ENCODE results near the gene PDCD4.

The PDCD4 gene

DNA sequence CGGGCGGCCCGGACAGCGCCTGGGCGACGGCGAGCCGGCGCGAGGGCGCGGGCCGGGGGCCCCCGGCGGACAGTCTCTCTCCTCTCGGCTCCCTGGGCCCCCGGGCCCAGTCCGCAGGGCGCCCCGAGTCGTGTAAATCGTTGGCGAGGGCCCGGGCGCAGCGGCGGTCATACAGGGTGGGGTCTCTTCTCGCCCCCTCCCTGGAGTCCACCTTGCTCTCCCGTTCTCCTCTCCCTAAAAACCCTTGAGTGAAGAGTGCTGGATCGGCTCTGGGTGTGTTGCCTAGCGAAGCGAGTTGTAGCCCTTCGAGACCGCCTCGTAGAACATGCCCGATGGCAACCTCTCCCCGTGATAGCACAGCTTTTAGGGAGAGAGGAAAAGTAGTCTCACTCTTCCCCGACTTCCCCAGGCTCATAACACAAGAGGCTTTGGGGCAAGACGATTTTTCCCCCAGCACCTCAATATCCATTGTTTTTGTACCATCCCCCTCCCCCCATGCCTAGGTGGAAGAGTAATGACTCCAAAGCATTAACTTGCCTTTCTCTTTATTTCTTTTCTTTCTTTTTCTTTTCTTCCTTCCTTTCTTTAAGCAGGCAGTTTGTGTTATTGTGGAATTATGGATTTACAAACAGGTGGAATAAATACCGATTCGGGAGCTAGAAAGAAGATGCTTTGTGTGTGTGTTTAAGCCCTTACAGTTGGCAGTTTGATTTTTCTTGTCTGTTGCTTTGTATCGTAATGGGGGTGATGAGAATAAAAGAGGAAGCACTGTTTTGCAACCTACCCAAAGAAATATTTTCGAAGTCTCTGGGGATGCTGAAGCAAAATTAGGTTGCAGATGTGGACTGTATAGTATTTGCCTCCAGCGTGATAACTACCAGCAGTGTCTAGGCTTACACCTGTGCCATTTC, 48.5 kb downstream of the PDCD4 start:
- no peak for DNase-seq

DNA sequence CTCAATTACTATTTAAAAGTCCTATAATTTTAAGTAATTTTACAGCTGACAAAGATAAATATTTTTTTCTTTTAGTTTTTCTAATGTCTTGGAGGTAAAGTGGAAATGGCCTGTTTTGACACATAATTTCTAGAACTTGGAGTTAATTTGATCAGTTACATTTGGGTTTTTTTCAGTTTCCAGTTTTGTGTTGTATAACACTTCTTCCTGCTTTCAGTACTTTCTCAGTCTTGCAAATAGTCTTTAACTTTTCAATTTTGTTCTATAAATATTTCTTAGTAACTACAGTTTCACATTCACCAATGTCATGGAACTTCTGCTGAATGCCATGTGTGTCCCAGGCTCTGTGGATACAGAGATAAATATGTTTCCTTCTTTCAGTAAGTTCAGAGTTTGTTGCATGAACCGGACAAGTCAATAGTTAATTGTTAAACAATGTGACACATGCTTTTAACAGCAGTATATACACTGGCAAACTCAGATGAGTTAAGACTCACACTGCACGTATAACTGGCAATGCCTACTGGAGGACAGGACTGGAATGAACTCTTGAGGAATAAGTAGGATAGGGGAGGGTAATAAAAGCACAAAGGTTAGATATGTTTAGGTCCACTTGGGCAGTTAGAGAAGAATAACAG, 52.2 kb downstream of the PDCD4 start:
- DNase-seq = no peak

DNA sequence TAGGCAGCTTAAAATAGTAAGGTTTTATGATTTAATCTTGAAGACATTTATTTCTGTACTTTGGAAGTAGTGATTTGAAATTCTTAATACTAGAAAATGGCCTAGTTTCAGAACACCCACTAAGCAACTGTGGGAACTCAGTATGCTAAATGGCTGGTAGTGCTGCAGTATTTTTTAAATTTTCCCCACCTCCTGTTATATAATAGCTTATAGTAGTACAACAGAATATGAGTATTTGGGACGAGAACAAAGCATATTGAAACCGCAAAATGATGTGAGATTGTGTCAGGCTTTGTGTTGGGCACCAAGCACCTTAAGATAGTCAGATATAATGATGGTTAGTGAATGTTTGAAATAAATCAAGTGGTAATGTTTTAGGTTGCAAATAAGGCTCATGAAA, 55.7 kb downstream of the PDCD4 start:
- no peak for DNase-seq

DNA sequence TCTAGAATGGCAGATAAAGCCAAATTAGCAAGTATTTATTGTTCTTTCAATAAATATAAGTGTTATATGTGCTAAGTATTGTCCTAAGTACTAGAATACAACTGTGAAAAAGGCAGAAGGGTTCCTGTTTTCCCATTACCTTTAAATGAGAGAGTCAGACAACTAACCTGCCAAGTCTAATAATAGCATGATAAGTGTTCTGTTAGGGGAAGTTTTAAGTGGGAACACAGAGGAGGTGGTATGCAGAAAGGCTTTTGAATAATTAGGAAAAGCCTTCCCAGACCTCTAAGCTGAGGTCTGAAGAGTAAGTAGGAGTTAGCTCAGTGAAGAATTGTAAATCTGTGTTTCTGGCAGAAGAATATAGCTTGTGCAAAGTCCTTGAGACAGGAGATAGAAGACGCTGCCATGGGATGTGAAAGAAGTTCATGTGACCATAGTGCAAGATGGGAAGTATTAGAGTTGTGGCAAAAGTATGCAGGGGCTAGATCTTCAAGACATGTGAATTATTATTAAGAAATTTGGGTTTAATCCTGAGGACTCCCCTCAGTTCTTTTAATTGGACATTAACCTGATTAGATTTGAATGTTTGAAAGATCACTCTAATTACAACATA, 60.1 kb downstream of the PDCD4 start:
- no peak for DNase-seq

DNA sequence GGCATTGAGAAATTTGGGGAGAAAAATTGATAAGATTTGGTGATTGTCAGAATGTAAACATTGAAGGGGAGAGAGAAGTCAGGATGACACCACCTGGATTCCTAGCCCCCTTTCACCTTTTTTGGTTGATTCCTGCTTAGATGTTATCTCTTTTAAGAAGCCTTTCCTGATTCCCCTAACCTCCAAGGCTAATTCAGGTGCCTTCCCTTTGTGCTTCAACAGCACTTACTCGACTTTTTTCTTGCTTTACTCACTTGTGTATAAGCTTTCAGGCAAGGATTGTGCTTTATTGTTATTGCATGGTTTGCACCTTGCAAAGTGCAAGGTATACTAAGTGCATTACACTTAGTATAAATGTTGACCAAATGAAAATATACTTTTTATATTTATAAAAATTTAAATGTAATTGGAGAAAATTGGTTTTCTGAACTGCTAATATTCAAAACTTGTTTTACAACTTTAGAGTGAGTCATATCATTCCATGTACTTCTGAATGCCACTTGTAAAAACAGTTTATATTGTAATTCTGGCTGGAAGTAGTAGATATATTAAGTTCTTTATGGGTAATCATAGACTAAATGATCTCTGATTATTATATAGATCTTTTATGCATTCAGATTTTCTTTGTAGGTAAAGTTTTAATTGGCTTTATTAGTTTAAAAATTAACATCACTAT, 60.9 kb downstream of the PDCD4 start:
- no peak for DNase-seq

DNA sequence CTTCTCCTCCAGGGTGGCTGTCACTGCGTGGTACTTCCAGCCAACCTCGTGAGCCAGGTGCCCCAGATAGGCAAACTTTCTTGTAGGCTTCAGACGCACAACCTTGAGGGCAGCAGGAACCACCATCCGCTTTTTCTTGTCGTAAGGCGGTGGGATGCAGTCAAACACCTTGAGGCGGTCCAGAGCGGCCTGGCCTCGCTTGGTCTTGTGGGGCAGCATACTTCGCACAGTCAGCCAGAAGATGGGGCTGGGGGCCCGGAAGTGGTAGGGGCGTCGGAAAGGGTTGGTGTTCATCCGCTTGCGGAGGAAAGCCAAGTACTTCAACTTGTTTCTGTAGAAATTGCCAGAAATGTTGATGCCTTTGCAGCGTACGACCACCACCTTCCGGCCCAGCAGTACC, 65.0 kb downstream of the PDCD4 start:
- no peak for DNase-seq

DNA sequence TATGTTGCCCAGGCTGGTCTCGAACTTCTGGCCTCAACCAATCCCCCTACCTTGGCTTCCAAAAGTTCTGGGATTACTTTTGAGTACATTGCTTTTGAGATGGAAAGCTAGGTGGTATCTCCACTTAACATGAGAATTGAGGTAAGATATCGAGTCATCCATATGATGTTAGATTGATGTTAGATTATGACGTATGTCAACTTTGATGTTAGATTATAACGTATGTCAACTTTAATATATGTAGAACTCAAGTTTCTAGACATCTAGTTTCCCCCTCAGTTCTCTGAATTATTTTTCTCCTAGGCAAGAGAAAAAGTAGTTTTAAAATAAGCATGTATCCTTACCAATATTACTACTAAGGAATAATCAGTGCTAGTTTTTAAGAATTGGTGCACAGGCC, 67.7 kb downstream of the PDCD4 start:
- DNase-seq = no peak

DNA sequence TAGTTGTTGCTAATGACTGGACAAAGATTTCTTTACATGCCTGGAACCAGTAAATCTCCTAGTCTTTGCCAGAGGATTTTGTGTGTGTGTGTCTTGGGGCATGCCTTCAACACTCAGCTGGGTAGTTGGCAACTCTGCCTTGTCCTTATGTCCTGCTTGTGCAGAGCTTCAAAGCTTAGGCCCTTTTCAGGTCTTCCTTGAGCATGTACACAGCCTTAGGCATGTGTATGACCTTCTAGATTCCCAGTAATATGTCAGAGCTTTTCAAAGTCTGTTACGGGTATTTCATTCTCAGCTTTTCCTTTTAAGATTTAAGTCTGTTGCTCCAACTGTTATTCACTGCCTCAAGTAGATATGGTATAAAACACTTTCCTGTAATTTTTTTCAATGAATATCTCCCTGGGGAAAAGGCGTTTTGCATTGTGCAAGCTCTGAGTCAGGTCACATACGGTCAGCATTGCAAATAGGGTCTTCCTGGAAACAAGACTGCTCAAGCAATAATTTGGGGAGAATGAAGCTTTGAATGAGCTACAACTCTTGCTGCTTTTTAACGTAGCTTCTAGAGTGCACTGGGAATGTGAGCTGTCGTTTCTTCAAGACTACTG, 73.2 kb downstream of the PDCD4 start:
- DNase-seq = no peak

DNA sequence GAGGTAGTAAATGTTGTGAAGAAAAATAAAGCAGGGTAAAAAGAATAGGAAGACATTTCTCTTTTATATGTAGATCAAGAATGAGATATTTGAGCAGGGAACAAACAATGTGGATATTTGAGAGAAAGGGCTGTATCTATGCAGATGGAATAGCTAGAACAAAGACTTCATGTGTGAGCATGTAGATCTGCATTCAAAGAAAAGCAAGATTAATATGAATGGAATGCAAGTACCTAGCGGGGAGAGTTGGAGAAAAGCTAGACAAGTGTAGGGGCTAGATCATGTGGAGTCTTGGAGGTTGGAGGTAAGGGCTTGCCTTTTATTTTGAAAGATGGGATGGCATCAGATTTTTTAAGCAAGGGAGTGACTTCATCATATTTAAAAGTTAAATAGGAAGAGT, 74.8 kb downstream of the PDCD4 start:
- DNase-seq = no peak

DNA sequence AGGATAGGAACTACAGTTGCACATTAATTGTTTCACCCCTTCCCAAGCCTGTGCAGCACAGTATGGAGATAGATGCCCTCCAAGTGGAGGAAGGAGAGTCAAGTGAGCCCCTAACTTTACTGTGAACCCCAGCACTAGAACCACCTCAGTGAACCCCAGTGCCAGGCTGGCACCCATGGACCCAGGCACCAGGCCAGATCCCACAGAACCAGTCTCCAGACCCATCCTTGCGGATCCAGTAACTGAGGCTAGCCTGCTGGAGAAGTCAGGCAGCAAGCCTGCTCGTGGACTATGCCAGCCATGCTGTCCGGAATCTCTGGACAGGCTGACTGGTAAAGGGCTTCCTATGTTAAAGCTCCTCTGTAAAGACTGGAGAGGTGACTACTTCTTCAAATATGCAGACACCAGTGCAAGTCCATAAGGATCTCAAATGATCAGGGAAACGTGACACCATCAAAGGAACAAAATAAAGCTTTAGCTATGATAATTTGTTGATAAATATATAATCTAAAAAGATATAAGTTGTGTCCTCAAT, 75.4 kb downstream of the PDCD4 start:
- no peak for DNase-seq
